ENCODE results near the gene HERPUD1. TPM values are rescaled to one million over a fixed set of nuclear protein-coding genes. Genes with fewer than 3 reads are reported as not detected.

HERPUD1 gene
- total and polyA plus RNA-seq, 2 of the 13 experiments (the other 11 are each of a cell fraction or from before 2014, with no cell fraction given), result 96.2 to 323 TPM

DNA sequence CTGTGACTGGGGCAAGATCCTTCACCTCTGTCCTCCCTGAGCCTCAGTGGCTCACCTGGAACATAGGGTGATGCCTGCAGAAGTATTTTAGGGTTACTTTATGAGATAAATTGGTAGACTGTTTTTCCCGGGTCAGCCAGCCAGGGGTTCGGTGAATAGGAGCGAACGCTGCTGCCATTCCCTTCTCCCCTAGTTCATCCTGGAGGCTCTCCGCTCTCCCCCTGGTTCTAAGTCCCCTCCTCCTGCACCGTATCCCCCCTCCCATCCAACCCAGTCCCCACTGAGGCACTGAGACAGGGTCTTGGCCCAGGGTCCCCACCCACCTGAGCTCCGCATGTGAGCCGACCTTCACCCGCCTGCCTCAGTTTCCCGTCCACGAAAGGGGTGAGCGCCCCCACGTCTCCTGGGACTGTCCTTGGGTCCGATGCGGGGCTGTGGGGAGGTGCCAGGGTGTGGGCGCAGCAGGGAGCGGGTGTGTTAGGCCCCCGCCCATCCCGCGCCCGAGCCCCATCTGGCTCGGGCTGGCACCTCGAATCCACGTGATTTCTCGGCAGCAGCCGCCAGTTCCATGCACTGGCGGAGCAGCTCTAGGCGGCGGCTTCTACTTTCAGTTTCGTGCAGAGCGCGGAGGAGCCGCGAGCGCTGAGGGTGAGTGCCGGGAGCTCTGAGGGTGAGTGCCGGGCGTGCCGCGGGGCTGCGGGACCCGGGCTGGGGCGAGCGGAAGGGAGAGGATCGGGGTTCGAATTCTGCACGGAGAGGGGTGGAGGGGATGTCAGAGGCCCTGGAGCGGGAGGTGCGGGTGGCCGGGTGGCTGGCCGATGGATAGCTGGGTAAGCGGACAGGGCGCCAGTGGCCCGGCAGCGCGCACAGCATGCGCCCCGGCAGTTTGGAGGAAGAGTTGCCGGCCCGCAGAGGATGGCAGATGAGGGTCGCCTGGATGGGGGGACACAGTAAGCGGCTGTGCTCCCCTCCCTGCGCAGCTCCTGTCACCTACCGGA is 57.3 kb downstream of the HERPUD1 start, which contains the start of gene NLRC5 (continued):
- TF ChIP-seq ARID5B (CRISPR knock-in tag; IDR thresholded peaks at IDR 0.05), result peak; percentile 67
- TF ChIP-seq ZNF891 (CRISPR knock-in tag; IDR thresholded peaks at IDR 0.05), result peak; percentile 94; the same call in 1 of the 2 replicates
- TF ChIP-seq SIX1 (CRISPR knock-in tag; IDR thresholded peaks at IDR 0.05; ENCODE audit: borderline replicate concordance), result no peak
- TF ChIP-seq, protein P1, sequence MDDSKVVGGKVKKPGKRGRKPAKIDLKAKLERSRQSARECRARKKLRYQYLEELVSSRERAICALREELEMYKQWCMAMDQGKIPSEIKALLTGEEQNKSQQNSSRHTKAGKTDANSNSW (CRISPR knock-in tag; IDR thresholded peaks at IDR 0.05; ENCODE audit: borderline replicate concordance), result peak; percentile 90; the same call in 1 of the 2 replicates
- peak; percentile 84 for TF ChIP-seq KDM5B (CRISPR knock-in tag; IDR thresholded peaks at IDR 0.05; ENCODE audit: borderline replicate concordance)
- TF ChIP-seq ZEB1 (IDR thresholded peaks at IDR 0.05; ENCODE audit: insufficient replicate concordance, low read depth), result no peak
- TF ChIP-seq EEA1 (CRISPR knock-in tag; IDR thresholded peaks at IDR 0.05; ENCODE audit: borderline replicate concordance), result no peak
- no peak for TF ChIP-seq HNRNPUL1 (IDR thresholded peaks at IDR 0.05; ENCODE audit: low read depth, low read length)
- peak; percentile 79 for TF ChIP-seq ZNF547 (CRISPR knock-in tag; IDR thresholded peaks at IDR 0.05)
- TF ChIP-seq, protein P2, sequence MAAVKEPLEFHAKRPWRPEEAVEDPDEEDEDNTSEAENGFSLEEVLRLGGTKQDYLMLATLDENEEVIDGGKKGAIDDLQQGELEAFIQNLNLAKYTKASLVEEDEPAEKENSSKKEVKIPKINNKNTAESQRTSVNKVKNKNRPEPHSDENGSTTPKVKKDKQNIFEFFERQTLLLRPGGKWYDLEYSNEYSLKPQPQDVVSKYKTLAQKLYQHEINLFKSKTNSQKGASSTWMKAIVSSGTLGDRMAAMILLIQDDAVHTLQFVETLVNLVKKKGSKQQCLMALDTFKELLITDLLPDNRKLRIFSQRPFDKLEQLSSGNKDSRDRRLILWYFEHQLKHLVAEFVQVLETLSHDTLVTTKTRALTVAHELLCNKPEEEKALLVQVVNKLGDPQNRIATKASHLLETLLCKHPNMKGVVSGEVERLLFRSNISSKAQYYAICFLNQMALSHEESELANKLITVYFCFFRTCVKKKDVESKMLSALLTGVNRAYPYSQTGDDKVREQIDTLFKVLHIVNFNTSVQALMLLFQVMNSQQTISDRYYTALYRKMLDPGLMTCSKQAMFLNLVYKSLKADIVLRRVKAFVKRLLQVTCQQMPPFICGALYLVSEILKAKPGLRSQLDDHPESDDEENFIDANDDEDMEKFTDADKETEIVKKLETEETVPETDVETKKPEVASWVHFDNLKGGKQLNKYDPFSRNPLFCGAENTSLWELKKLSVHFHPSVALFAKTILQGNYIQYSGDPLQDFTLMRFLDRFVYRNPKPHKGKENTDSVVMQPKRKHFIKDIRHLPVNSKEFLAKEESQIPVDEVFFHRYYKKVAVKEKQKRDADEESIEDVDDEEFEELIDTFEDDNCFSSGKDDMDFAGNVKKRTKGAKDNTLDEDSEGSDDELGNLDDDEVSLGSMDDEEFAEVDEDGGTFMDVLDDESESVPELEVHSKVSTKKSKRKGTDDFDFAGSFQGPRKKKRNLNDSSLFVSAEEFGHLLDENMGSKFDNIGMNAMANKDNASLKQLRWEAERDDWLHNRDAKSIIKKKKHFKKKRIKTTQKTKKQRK (IDR thresholded peaks at IDR 0.05; ENCODE audit: low read length), result no peak
- TF ChIP-seq NFE2L1 (CRISPR knock-in tag; IDR thresholded peaks at IDR 0.05; ENCODE audit: borderline replicate concordance), result no peak
- TF ChIP-seq NFIC (IDR thresholded peaks at IDR 0.05; ENCODE audit: low read length), result no peak
- no peak for TF ChIP-seq MEIS1 (CRISPR knock-in tag; IDR thresholded peaks at IDR 0.05; ENCODE audit: borderline replicate concordance)
- no peak for TF ChIP-seq ZNF720 (CRISPR knock-in tag; IDR thresholded peaks at IDR 0.05)
- TF ChIP-seq TBX3 (IDR thresholded peaks at IDR 0.05; ENCODE audit: borderline replicate concordance), result peak; percentile 61; the same call in 1 of the 2 replicates
- TF ChIP-seq POLR2A (IDR thresholded peaks at IDR 0.05; ENCODE audit: insufficient read depth in 1 of 2, low read depth in 2 of 2, low read length in 2 of 2), result peak in 1 of 2 experiments; percentile 60; a peak in 2 of 4 replicates
- no peak for TF ChIP-seq ZNF326 (CRISPR knock-in tag; IDR thresholded peaks at IDR 0.05; ENCODE audit: borderline replicate concordance)
- TF ChIP-seq HOXA9 (CRISPR knock-in tag; IDR thresholded peaks at IDR 0.05; ENCODE audit: borderline replicate concordance), result no peak
- TF ChIP-seq ZKSCAN1 (IDR thresholded peaks at IDR 0.05; ENCODE audit: low read length), result no peak
- no peak for TF ChIP-seq SIN3A (IDR thresholded peaks at IDR 0.05; ENCODE audit: borderline replicate concordance, low read depth, low read length)
- peak; percentile 41 for TF ChIP-seq FOSL2 (CRISPR knock-in tag; IDR thresholded peaks at IDR 0.05)
- TF ChIP-seq MTA3 (CRISPR knock-in tag; IDR thresholded peaks at IDR 0.05), result no peak
- TF ChIP-seq ZNF383 (CRISPR knock-in tag; IDR thresholded peaks at IDR 0.05; ENCODE audit: borderline replicate concordance), result no peak
